Measurements from ENCODE around the gene APMAP. TPM values are rescaled to one million over a fixed set of nuclear protein-coding genes. Genes with fewer than 3 reads are reported as not detected.

Gene APMAP
- total and polyA plus RNA-seq, 2 of the 13 experiments (the other 11 are each of a cell fraction or from before 2014, with no cell fraction given), result 168 to 214 TPM

GRCh38 chr20:25032478-25033264 lies 40.1 kb upstream of the APMAP start (continued):
- no peak for TF ChIP-seq TFAP4 (IDR thresholded peaks at IDR 0.05; ENCODE audit: borderline replicate concordance, low read depth)
- no peak for TF ChIP-seq ZNF431 (CRISPR knock-in tag; IDR thresholded peaks at IDR 0.05; ENCODE audit: borderline replicate concordance, low read depth)
- no peak for TF ChIP-seq ZUFSP (CRISPR knock-in tag; IDR thresholded peaks at IDR 0.05; ENCODE audit: borderline replicate concordance)
- no peak for TF ChIP-seq SETDB1 (CRISPR knock-in tag; IDR thresholded peaks at IDR 0.05; ENCODE audit: borderline replicate concordance)
- no peak; the same call in 1 of the 2 replicates for TF ChIP-seq ZBTB49 (CRISPR knock-in tag; IDR thresholded peaks at IDR 0.05; ENCODE audit: borderline replicate concordance)
- TF ChIP-seq CREBL2 (CRISPR knock-in tag; IDR thresholded peaks at IDR 0.05; ENCODE audit: borderline replicate concordance), result no peak
- no peak for TF ChIP-seq ZNF512 (CRISPR knock-in tag; IDR thresholded peaks at IDR 0.05)
- 0 out of 2 replicates have a peak, but pooled peaks have one; percentile 65 for TF ChIP-seq ZFP90 (CRISPR knock-in tag; IDR thresholded peaks at IDR 0.05; ENCODE audit: borderline replicate concordance)
- no peak for TF ChIP-seq ZNF382 (CRISPR knock-in tag; IDR thresholded peaks at IDR 0.05; ENCODE audit: borderline replicate concordance)
- peak; percentile 41; the same call in 1 of the 2 replicates for TF ChIP-seq ZBTB14 (CRISPR knock-in tag; IDR thresholded peaks at IDR 0.05)
- no peak for TF ChIP-seq ZNF251 (CRISPR knock-in tag; IDR thresholded peaks at IDR 0.05)
- no peak for TF ChIP-seq MBNL3 (CRISPR knock-in tag; conservative IDR thresholded peaks at IDR 0.05)
- no peak; the same call in 1 of the 2 replicates for TF ChIP-seq PHF8 (CRISPR knock-in tag; IDR thresholded peaks at IDR 0.05)
- no peak for TF ChIP-seq ZC3H13 (CRISPR knock-in tag; IDR thresholded peaks at IDR 0.05)
- no peak for TF ChIP-seq ZNF616 (CRISPR knock-in tag; IDR thresholded peaks at IDR 0.05; ENCODE audit: low read depth)
- 0 out of 2 replicates have a peak, but pooled peaks have one; percentile 26 for TF ChIP-seq ZNF574 (CRISPR knock-in tag; IDR thresholded peaks at IDR 0.05)

Measured in HepG2 (cell line).